CD4-positive, alpha-beta T cell treated with Interleukin-17A for 4 hours (primary cell): Measurements from ENCODE around the gene NLGN3.

Experiments used
- DNase-seq: peaks from one replicate; pipeline ENCODE4 v3.0.0-alpha.2; 2020; ENCODE audit warnings: mixed read lengths

NLGN3 gene

GRCh38 chrX:71216485-71216884 lies 71.8 kb downstream of the NLGN3 start:
- DNase-seq, result no peak

GRCh38 chrX:71217298-71217697 lies 72.7 kb downstream of the NLGN3 start:
- DNase-seq, result no peak
